Astrocyte (in vitro differentiated cells and primary cell): Measurements from ENCODE around the gene PPFIA1.

ENCODE experiments used
- CTCF ChIP-seq: IDR thresholded peaks from 2 replicates; pipeline ENCODE4 v1.5.1; 2011; ENCODE audit warnings: low read depth, mild to moderate bottlenecking, inconsistent platforms, low read length, moderate library complexity; ENCODE audit not compliant: insufficient read depth
- EZH2 ChIP-seq: IDR thresholded peaks from 2 replicates; pipeline ENCODE4 v1.6.1; 2012; ENCODE audit warnings: mild to moderate bottlenecking, low read length, inconsistent platforms; ENCODE audit not compliant: insufficient read depth

- no peak for TF ChIP-seq CTCF
- no peak for TF ChIP-seq EZH2
Observed at GRCh38 chr11:70313945-70314344, 43.5 kb downstream of the PPFIA1 start.
